IPS-NIHi7 (cell line): ENCODE results near the gene DGKG.

Experiments used
- DNase-seq: peaks from one replicate; pipeline ENCODE4 v3.0.0; 2012; ENCODE audit warnings: mixed read lengths; ENCODE audit errors: extremely low spot score

Gene DGKG

DNA sequence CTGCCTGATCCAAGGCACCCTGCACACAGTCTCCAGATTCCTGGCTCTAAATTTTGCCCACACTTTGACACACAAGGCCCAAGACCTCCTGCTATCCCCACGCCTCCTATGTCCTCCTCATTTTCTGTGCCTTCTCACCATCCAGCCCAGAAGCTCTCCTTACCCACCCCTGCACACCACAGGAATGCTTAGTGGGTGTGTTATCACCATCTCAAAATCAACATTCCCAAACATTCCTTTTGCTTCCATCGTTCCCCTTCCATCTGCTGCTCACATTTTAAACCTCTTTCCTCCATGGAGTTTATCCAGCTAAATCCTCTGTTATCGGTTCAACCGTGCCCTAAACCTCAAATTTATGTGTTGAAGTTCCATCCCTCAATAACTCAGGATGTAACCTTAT lies 43.9 kb downstream of the DGKG start:
- no peak for DNase-seq

DNA sequence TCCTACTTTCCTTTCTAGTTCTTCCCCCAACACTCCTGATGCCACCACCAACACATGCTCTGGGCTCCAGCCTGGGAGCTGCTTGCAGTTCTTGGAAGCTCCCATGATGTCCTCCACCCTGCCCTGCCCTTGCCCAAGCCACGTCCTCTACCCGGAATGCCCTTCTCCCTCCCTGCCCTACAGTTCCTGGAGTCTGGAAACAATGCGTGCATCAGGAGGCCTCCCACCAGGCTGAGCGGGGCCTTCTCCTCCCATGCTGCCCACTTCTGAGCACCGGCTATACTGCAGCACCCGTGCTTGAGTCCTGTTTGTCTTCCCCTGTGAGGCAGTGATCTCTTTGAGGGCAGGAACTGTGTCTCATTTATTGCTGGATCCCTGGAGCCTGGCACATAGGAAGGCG lies 44.6 kb downstream of the DGKG start:
- no peak for DNase-seq

DNA sequence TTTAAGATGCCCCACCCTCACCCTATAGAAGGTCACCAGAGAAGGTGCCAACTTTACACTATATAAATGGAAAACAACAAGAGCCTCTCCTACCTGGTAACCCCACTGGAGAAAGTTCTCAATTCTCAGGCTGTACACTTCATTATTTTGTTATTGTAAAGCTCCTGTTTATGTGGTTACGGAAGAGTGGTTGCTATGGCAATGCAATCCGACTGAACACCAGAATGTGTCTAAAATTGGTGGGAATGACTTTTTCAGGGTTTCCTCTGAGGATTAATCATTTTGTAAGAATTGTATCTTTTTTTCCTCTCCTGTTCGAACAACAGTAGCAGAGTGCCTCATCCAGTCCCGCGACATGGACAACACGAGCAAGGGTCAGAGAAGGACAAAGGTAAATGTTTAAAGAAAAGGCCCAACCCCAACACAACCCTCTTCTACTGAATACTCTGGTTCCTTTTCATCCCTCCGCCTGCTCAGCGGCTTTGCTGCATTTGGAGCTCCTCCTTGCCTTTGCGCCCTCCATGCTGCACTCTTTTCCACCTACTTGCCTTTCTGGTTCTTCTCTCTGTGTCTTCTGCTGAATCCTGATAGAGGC lies 45.3 kb downstream of the DGKG start:
- DNase-seq: no peak

DNA sequence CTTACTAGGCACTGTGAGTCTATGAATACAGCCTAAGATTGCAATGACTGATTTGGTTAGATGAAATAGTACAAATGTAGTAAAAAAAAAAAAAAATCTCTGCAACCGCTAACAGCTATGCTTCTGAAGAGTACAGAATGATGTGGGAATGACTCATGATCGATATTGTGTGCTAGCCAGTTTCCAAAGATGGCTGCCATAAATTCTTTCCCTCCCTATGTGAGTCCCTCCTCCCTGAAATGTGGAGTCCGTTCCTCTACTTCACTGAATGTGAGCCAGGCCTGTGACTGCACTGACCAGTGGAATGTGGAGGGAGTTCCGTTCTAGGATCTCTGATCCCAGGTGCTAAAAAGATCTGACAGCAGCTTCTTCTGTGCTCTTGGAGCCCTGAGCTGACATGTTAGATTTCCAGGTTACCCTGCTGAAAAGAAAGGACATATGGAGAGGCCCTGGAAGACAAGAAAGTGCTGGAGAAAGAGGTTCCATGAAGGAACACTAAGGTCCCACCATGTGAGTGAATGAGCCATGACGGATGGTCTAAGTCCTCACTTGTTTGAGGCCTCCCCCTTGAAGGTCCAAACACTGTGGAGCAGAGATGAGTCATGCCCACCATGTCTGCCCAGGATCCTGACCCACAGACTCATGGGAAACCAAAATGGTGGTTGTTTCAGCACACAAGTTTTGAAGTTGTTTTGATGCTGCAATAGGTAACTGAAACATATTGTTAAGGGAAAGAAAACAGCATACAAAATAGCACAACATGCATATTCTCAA lies 46.3 kb downstream of the DGKG start:
- no peak for DNase-seq

DNA sequence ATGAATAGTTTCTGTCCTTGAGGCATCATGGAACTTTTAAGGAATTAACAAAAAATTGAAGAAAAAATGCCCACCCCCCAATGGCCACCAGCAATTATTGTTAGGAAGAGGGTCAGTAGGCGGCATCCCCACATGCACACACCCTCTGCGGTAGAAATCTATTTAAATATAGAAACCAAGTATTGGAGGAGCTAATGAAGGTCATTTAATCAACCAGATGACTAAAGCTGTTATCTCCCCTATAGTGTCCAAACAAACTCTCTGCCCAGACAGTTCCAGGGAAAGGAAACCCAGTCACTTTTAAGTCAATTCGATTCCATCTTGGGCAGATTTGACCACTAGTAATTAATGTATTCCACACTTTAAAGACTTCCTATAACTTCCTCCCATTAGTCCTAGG lies 47.1 kb downstream of the DGKG start:
- DNase-seq: no peak

DNA sequence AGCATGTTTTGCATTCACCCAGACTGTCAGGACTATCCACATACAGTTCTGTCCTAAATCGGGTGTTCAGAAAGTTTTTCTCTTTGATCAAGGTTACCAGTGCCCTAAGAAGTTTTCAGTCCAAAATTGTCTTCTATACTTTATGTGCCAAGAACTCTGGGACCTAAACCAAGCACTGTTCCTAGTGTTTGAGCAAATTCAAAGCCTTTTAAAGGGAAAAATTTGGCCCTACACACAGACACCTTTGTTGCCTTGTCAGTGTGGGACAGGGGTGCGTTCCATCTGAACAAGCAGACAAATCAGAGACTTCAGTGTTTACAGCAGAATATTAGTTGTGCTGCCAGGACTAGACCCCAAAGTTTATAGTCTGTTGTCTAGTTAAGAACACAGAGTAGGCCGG lies 50.6 kb downstream of the DGKG start:
- no peak for DNase-seq

DNA sequence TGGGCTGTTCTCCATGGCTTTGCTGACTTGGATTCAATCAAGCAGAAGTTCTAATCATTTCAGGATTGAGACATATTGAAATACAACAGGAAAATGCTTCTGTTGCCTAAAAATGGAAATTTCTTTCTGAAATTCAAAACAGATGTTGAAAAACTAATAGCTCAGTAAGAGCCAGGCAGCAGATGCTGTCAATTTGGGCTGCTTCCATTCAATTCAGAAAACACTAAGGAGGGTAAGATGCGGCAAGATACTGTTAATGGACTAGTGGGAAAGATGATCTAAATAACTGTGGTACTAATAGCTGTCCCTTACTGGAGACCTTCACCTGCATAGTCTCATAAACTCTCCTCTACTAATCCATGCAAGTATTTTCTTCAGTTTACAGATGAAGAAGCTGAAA lies 53.5 kb downstream of the DGKG start:
- no peak for DNase-seq

DNA sequence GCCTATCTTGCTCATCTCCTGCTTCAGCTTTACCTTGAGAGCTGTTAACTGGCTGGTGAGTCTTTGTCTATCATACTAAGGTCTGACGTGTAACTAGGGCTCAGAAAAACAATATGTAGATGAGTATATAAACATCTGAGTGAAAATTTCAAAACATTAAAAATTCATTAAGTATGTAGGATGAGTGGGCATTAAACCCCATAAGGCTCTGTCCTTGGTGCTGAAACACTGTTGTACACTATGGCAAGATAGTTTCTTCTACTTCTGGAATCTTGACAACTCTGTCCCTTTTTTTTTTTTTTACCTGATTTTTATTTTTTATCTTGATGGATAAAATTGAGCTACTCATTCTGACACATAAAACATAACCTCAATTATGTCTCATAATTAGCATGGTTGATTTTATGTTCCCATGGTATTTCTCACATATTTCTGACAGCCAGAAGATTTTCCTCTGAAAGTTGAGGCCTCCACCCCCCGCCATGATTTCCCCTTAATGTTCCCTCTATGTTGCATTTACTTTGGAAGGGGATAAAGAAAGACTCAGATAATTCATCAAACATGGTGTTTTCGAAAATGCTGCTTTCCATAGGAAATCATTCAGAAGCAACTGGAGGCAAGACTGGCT lies 54.3 kb downstream of the DGKG start:
- no peak for DNase-seq

DNA sequence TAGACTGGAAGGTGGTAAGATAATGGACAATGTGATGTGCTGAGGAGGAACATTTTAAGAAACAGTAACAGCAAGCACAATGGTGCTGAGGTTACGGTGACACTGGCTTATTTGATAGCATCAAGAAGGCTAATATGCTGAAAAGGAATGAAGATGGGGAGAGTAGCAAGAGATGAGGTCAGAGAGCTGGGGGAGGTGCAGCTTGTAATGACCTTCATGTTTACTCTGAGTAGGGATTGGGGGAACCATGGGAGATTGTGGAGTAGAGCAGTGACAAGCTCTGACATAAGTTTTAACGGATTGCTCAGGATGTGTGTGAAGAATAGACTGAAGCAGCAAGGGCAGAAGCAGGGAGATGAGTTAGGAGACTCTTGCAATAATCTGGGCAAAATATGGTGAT lies 56.7 kb downstream of the DGKG start:
- DNase-seq: no peak

DNA sequence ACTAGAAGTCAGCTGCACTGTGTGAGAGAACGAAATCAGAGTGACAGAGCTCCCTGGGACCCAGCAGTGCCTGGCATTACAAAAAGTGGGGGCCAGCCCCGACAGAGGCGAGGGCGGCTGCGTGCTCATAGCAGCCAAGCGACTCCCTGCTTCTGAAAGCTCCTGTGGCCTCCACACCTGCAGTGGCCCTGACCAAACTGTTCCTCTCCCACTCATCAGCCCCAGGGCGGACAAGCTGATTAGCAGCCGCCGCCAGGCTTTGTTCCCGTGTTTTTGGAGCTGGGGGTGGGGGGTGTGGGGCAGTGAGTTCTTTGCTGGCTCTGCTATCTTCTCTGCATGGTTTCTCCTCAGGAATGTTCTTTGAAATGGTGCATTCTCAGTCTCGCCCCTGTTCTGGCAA lies 58.1 kb downstream of the DGKG start:
- DNase-seq: peak; percentile 55

DNA sequence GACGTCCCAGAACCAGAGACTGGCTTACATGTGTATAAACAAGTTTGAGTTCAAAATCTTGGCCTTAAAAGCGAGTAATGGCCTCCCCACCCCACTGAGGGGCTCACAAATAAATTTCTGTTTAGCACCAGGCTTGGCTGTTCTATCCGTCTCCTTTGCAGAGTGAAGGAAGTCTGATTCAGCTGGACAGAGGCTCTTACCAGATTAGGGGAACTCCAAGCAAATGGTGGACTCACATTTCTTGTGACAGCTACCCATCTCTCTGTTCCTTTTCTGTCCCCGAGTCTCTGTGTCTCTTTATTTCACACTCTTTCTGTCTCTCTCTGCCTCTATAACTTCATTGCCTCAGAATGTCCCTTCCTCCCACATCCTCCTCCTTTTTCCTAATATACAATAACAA lies 62.7 kb downstream of the DGKG start:
- DNase-seq: no peak

DNA sequence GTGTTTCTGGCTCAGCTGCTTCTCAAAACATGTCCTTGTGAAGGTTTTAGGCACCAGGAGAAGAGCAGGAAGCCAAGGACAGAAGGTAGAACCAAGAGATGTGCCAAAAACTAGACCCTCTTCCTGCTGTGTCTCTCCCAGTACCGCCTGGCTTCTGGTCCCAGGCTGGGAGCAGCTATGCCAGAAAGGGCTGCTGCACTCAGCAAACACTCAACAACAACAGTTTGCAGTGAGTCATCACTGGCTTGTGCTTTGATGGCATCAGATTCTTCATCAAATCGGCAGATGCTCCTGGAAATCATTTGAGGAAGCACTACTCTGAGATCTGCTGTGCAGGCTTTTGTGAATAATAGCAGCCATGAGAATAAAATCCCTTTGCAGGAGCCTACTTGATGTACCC lies 63.2 kb downstream of the DGKG start:
- no peak for DNase-seq

DNA sequence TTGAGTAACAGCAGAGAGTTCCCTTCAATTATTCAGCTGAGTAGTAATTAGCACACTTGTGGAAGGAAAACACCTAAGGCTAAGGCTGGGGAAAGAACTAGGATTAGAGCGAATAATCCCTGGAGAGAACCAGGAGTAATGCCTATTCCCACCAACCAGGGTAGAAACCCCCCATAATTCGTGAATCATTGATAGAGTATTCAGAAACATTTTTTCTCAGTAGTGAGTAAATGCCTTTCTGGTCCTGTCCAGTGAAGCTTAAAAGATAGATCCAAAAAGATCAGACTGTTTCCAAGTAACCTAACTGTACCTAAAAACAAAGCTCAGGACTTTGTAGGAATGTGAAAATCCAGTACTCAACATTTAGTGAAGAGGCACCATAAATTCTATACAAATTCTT lies 71.2 kb downstream of the DGKG start:
- DNase-seq: no peak

DNA sequence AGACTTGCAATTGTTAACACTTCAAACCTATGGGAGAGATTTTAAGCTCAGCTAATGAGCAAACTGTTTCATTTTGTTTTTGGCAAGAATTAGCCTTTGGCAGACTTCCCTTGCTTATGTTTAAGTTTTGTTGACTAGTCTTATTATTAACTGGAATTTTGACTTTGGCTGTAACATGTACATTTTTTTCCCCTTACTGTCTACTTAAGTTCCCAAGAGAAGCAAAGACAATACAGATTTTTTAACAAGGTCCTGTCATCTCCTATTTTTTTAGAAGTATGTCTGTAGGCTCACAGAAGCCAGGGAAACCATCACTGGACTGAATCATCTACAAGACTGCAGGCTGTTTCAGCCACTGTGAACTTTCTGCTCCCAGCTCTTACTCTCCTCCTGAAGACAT lies 74.3 kb downstream of the DGKG start:
- DNase-seq: no peak

DNA sequence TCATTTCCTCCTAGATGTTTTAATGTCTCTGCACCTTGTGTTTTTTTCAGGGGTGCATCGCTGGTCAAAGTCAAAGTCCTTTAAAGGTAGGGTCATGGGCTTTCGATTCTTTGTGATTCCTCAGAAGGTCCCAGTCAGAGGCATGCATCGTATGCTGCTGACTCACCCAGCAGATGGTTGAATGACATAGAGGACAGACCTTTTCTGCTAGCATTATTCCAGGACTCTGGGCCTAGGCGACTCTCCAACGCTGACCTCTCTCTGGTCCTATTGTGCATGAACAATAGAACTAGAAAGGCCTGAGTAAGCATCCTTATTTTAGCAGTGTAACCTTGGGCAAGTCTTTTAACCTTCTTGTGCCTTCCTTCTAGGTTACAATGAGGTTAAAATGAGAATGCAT lies 75.9 kb downstream of the DGKG start:
- DNase-seq: no peak

DNA sequence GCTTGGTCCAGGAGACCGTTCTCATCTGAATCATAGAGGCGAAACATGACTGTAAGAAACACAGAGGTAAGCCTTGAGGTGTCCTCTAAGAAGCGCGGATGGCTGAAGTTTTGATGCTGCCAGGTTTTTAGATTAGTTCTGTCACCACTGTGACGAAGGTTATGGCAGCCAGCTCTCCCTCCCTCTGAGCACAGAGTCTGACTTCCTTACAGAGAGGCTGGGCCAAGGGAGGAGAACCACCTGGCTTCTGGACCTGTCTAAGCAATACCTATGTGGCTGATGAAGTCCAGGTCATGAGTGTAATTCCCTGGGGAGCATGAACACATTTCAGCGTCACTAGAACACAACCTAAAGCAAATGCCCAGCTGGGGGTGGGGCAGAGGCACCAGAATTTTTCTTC lies 77.4 kb downstream of the DGKG start:
- no peak for DNase-seq

DNA sequence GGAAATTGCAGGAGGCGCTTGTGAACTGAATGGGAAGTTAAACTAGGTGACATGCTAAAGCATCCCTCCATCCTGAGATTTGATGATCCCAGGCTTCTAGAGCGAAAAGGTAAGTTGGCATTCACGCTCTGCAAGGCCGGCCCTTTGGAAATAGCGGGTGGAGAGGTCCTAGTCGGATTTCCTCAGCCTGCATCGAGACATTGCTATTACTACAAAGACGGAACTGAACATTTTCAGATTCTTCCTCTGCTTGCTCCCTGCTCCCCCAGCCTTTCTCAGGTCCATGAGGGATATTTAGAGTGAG lies 77.7 kb downstream of the DGKG start:
- no peak for DNase-seq

DNA sequence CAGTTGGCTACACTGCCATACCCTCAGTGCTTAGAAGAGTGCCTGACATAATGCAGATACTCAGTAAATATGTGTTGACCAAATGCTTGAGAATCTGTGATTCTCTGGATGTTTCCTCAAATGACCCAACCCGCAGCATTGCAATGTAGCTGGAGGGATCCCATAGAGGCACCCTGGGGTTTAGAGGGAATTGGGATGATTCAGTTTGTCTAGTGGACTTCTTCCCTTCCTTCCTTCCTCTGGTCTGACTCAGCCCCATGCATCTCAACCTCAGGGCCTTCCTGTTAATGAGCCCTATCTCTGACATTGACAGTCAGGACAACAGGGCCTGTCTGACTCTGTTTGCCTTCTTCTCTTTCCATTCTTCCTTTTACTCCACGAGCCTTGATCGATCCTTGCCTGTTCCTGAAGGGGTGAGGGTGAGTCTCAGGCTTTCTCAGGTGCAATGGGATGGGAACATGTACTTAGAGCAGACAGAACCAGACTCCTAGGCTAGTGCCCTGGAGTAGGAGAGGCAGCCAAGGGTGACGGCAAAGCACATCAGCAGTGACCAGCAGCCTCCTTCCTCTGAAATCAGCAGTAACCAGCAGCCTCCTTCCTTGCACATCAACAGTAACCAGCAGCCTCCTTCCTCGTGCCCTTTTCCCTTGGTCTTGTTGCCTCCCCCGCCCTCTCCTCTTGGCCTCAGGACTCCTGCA lies 78.2 kb downstream of the DGKG start:
- DNase-seq: no peak

DNA sequence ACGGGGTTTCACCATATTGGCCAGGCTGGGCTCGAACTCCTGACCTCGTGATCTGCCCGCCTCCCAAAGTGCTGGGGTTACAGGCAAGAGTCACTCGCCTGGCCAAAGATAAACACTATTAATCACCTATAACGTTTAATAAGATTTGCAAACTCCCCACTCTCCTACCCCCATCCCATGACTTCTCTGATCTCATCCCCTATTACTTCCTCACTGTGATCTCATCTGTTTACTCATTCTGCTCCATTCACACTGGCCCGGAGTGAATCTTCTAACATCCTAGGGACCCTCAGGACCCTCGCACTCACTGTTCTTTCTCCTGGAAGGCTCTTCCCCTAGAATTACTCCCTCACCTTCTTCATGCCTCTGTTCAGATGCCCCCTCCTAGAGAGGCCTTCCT lies 78.9 kb downstream of the DGKG start:
- no peak for DNase-seq

DNA sequence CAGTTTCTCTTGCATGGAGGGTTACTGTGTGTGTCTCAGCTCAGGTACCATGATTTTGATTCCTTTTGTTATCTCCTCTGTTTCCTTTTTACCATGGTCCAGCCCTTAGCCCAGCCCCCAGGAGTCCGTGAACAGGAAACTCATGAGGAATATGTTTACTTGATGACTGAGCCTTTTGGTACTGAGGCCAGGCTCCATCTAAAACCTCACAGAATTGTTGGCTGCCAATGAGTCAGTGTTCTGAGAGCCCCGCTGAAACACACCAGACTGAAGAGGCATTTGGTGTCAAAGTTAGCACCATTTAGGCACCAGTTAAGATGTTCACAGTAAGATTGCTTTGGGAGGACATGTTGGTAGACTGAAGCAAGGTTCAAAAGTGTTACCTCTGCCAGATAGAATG lies 80.9 kb downstream of the DGKG start:
- no peak for DNase-seq

DNA sequence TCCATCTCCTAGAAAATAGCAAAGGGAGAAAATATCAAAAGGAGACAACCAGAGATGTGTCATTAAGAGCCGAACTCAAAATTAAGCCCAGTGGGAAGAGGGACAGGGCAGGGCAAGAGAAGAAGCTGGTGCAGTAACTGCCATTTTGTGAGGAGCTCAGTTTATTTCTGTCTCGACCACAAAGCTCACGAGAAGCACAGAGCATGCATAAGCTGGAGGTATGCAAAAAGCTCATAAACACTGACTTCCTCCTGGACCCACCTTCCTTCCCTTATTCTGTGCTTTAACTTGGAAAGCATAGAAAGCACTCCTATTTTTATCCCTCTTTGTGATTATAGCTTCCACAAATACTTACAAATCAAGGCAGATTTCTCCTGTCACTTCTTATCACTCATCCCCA lies 81.3 kb downstream of the DGKG start:
- DNase-seq: no peak

DNA sequence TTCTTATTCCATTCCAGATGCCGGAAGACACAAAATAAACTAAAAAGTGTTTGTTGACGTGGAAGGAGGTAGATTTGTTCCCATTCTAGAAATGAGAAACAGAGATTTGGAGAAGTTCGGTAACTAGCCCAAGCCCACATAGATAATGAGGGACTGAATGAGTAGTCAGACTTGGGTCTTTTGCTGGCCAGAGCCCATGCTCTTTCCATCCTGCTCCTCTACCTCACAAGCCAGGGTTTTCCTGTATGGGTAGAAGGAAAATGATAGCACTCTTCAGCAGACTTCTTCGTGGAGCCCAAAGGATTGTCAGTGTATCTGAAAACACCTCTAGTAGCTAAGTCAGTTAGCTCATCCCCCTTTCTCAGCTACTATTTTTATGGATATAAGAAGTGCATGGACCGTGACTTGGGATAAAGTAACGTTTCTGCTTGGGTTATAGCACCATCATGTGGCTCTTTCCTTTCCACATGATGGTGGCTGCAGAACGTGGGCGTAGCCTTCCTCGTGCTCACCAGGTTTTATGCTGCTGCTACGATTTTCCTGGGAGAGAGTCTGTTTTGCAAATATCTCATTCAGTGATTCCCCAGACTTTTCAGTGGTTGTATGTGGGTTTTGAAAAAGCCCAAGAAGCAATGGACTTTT lies 84.6 kb downstream of the DGKG start:
- DNase-seq: peak; percentile 62

DNA sequence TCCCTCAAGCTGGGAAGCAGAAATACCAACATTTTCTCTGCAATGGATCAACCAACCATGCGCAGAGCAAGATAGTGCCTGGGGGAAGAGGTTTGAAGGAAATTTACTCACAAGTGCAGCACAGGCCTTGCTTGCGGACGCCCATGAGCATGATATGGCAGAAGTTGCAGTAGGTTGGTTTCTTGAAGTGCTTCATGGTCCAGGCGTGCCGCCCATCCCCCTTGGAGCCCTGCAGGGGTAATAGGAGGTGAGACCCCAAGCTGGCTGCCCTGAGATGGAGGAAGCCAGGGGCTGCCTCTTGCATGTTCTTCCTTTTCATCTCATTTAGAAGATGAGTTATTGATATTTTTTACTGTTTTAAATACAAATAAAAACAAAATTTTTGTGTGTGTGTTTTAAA lies 86.6 kb downstream of the DGKG start:
- DNase-seq: no peak
